ENCODE measurements around the gene LSM6. TPM values are rescaled to one million over a fixed set of nuclear protein-coding genes. Genes with fewer than 3 reads are reported as not detected.

The LSM6 gene
- total RNA-seq, 1 experiment from 2014 or later = 78.3 TPM

GRCh38 chr4:146190456-146190855 lies 14.9 kb downstream of the LSM6 start:
- no peak for TF ChIP-seq CTCF (conservative IDR thresholded peaks at IDR 0.05)
- no peak overlapping the region for H3K23ac ChIP-seq (ENCODE audit: insufficient read length, low read depth, low read length)
- H4K8ac ChIP-seq (replicated peaks; ENCODE audit: insufficient read length, low read depth, low read length) = no peak overlapping the region
- H2BK120ac ChIP-seq (ENCODE audit: low read depth, low read length, poor library complexity, severe bottlenecking) = no peak overlapping the region
- no peak overlapping the region for H2BK20ac ChIP-seq (ENCODE audit: low read depth, low read length, poor library complexity, severe bottlenecking)
- H2BK12ac ChIP-seq (ENCODE audit: insufficient read length, low read depth, low read length) = no peak overlapping the region
- H4K5ac ChIP-seq (ENCODE audit: insufficient read length, low read depth, low read length) = no peak overlapping the region
- H3K4me2 ChIP-seq (ENCODE audit: insufficient read depth, insufficient read length, low read length) = no peak overlapping the region
- Mint-ChIP-seq H3K4me1 (no peaks in the 10 kb centered on the region), H3K36me3 (ENCODE audit: insufficient read depth in 1 of 3, low read depth in 3 of 3) (peaks cover 13 to 60% (median 46%) of the 10 kb centered on the region in 3 experiments; a peak in 6 of 7 replicates), H3K9me3 (no peaks in the 10 kb centered on the region), H3K27ac (0 out of 7 replicates have a peak overlapping the region, but pooled peaks of 1 of the 3 experiments have one; percentile 22), H3K4me3 (no peak overlapping the region), H3K27me3 (ENCODE audit: low read depth) (no peaks in the 10 kb centered on the region)
- no peak overlapping the region for H3K18ac ChIP-seq (ENCODE audit: insufficient read length, low read depth, low read length)
- DNase-seq = no peak
- no peak overlapping the region for H2AK5ac ChIP-seq (ENCODE audit: insufficient read length, low read length)
- no peak overlapping the region for H3K4ac ChIP-seq (ENCODE audit: low read depth, low read length)
- no peak overlapping the region for H3T11ph ChIP-seq (ENCODE audit: low read length)
- no peaks in the 10 kb centered on the region for H4K20me1 ChIP-seq (ENCODE audit: control insufficient read depth, insufficient read depth, insufficient read length)
- H2BK15ac ChIP-seq (ENCODE audit: low read depth, low read length) = no peak overlapping the region
- no peak overlapping the region for H3K27ac ChIP-seq (ENCODE audit: insufficient read length, low read depth, low read length)
- no peaks in the 10 kb centered on the region for H3K27me3 ChIP-seq (ENCODE audit: insufficient read depth, low read length)
- H4K91ac ChIP-seq (ENCODE audit: insufficient read length, low read depth, low read length) = no peak overlapping the region
- H2AFZ ChIP-seq (ENCODE audit: low read length) = no peak overlapping the region
- H2BK5ac ChIP-seq (ENCODE audit: insufficient read length, low read length) = no peak overlapping the region
- no peak overlapping the region for H3K14ac ChIP-seq (ENCODE audit: insufficient read depth, low read length)
- WGBS (ENCODE audit: extremely low coverage, insufficient read length, low lambda C conversion rate) = no CpG with 5 or more reads among the region's 2 CpGs
- no peaks in the 10 kb centered on the region for H3K79me2 ChIP-seq (ENCODE audit: insufficient read depth, low read length)
- H3K9ac ChIP-seq (ENCODE audit: extremely low read depth, insufficient read length, low read length) = no peak overlapping the region
- H3K56ac ChIP-seq (ENCODE audit: insufficient read length, low read depth, low read length) = no peak overlapping the region
- H3K9me3 ChIP-seq (ENCODE audit: control insufficient read depth, low read depth, low read length) = no peaks in the 10 kb centered on the region
- H3K79me1 ChIP-seq (ENCODE audit: insufficient read depth, low read depth, low read length, poor library complexity, severe bottlenecking) = no peaks in the 10 kb centered on the region
- H3K4me1 ChIP-seq (ENCODE audit: insufficient read depth, low read length) = no peaks in the 10 kb centered on the region
- no peaks in the 10 kb centered on the region for H3K23me2 ChIP-seq (ENCODE audit: insufficient read length, low read depth, low read length, poor library complexity, severe bottlenecking)
